ENCODE data around the gene TMEM170A. TPM values are rescaled to one million over a fixed set of nuclear protein-coding genes. Genes with fewer than 3 reads are reported as not detected.

Gene TMEM170A
- total and polyA plus RNA-seq, 2 of the 13 experiments (the other 11 are each of a cell fraction or from before 2014, with no cell fraction given): 35.7 to 39.7 TPM

- TF ChIP-seq, protein P1, sequence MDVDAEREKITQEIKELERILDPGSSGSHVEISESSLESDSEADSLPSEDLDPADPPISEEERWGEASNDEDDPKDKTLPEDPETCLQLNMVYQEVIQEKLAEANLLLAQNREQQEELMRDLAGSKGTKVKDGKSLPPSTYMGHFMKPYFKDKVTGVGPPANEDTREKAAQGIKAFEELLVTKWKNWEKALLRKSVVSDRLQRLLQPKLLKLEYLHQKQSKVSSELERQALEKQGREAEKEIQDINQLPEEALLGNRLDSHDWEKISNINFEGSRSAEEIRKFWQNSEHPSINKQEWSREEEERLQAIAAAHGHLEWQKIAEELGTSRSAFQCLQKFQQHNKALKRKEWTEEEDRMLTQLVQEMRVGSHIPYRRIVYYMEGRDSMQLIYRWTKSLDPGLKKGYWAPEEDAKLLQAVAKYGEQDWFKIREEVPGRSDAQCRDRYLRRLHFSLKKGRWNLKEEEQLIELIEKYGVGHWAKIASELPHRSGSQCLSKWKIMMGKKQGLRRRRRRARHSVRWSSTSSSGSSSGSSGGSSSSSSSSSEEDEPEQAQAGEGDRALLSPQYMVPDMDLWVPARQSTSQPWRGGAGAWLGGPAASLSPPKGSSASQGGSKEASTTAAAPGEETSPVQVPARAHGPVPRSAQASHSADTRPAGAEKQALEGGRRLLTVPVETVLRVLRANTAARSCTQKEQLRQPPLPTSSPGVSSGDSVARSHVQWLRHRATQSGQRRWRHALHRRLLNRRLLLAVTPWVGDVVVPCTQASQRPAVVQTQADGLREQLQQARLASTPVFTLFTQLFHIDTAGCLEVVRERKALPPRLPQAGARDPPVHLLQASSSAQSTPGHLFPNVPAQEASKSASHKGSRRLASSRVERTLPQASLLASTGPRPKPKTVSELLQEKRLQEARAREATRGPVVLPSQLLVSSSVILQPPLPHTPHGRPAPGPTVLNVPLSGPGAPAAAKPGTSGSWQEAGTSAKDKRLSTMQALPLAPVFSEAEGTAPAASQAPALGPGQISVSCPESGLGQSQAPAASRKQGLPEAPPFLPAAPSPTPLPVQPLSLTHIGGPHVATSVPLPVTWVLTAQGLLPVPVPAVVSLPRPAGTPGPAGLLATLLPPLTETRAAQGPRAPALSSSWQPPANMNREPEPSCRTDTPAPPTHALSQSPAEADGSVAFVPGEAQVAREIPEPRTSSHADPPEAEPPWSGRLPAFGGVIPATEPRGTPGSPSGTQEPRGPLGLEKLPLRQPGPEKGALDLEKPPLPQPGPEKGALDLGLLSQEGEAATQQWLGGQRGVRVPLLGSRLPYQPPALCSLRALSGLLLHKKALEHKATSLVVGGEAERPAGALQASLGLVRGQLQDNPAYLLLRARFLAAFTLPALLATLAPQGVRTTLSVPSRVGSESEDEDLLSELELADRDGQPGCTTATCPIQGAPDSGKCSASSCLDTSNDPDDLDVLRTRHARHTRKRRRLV (CRISPR knock-in tag; IDR thresholded peaks at IDR 0.05): peak; percentile 38; the same call in 1 of the 2 replicates
- peak; percentile 87; the same call in 1 of the 2 replicates for TF ChIP-seq CAMTA2 (CRISPR knock-in tag; IDR thresholded peaks at IDR 0.05; ENCODE audit: borderline replicate concordance)
- no peak for TF ChIP-seq FOXC1 (CRISPR knock-in tag; IDR thresholded peaks at IDR 0.05; ENCODE audit: borderline replicate concordance)
- 0 out of 2 replicates have a peak, but pooled peaks have one; percentile 32 for TF ChIP-seq FOXP1 (IDR thresholded peaks at IDR 0.05)
- peak; percentile 58; the same call in 1 of the 2 replicates for TF ChIP-seq FOXP1 (CRISPR knock-in tag; IDR thresholded peaks at IDR 0.05)
- TF ChIP-seq NCOA5 (CRISPR knock-in tag; IDR thresholded peaks at IDR 0.05): no peak
- no peak for TF ChIP-seq WIZ (CRISPR knock-in tag; IDR thresholded peaks at IDR 0.05)
- TF ChIP-seq MTA1 (CRISPR knock-in tag; IDR thresholded peaks at IDR 0.05; ENCODE audit: borderline replicate concordance): no peak
- TF ChIP-seq ZBTB7B (CRISPR knock-in tag; IDR thresholded peaks at IDR 0.05): no peak; the same call in 1 of the 2 replicates
- TF ChIP-seq ATAD3A (CRISPR knock-in tag; IDR thresholded peaks at IDR 0.05): no peak
- no peak for TF ChIP-seq DNMT3B (CRISPR knock-in tag; conservative IDR thresholded peaks at IDR 0.05)
- TF ChIP-seq ZNF567 (CRISPR knock-in tag; IDR thresholded peaks at IDR 0.05; ENCODE audit: borderline replicate concordance): no peak
- no peak for TF ChIP-seq ZNF207 (IDR thresholded peaks at IDR 0.05; ENCODE audit: borderline replicate concordance)
- TF ChIP-seq, protein P2, sequence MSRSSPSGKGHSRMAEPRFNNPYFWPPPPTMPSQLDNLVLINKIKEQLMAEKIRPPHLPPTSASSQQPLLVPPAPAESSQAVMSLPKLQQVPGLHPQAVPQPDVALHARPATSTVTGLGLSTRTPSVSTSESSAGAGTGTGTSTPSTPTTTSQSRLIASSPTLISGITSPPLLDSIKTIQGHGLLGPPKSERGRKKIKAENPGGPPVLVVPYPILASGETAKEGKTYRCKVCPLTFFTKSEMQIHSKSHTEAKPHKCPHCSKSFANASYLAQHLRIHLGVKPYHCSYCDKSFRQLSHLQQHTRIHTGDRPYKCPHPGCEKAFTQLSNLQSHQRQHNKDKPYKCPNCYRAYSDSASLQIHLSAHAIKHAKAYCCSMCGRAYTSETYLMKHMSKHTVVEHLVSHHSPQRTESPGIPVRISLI (CRISPR knock-in tag; IDR thresholded peaks at IDR 0.05; ENCODE audit: borderline replicate concordance): peak; percentile 91
- TF ChIP-seq, protein P3, sequence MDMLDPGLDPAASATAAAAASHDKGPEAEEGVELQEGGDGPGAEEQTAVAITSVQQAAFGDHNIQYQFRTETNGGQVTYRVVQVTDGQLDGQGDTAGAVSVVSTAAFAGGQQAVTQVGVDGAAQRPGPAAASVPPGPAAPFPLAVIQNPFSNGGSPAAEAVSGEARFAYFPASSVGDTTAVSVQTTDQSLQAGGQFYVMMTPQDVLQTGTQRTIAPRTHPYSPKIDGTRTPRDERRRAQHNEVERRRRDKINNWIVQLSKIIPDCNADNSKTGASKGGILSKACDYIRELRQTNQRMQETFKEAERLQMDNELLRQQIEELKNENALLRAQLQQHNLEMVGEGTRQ (IDR thresholded peaks at IDR 0.05; ENCODE audit: low read depth, low read length): peak; percentile 82
- TF ChIP-seq, protein P3 (CRISPR knock-in tag; IDR thresholded peaks at IDR 0.05; ENCODE audit: borderline replicate concordance): peak; percentile 78; the same call in 1 of the 2 replicates
- peak; percentile 74; the same call in 1 of the 2 replicates for TF ChIP-seq ZBTB21 (CRISPR knock-in tag; IDR thresholded peaks at IDR 0.05)
- TF ChIP-seq ZSCAN20 (CRISPR knock-in tag; IDR thresholded peaks at IDR 0.05; ENCODE audit: borderline replicate concordance): no peak
- no peak for TF ChIP-seq THAP8 (CRISPR knock-in tag; IDR thresholded peaks at IDR 0.05; ENCODE audit: borderline replicate concordance)
- no peak for TF ChIP-seq RXRA (CRISPR knock-in tag; IDR thresholded peaks at IDR 0.05)
- TF ChIP-seq NAIF1 (CRISPR knock-in tag; IDR thresholded peaks at IDR 0.05; ENCODE audit: borderline replicate concordance): peak; percentile 72
- 0 out of 2 replicates have a peak, but pooled peaks have one; percentile 0 for TF ChIP-seq ZNF543 (CRISPR knock-in tag; IDR thresholded peaks at IDR 0.05)
Observed at GRCh38 chr16:75433732-75434413, 30.6 kb downstream of the TMEM170A start (continued).
